ENCODE results near the gene LETM1.

The LETM1 gene

GRCh38 chr4:1872870-1873269 lies 16.9 kb upstream of the LETM1 start:
- TF ChIP-seq CTCF (conservative IDR thresholded peaks at IDR 0.05): no peak
- peak overlapping the region; percentile 94 for H3K27ac ChIP-seq

DNA sequence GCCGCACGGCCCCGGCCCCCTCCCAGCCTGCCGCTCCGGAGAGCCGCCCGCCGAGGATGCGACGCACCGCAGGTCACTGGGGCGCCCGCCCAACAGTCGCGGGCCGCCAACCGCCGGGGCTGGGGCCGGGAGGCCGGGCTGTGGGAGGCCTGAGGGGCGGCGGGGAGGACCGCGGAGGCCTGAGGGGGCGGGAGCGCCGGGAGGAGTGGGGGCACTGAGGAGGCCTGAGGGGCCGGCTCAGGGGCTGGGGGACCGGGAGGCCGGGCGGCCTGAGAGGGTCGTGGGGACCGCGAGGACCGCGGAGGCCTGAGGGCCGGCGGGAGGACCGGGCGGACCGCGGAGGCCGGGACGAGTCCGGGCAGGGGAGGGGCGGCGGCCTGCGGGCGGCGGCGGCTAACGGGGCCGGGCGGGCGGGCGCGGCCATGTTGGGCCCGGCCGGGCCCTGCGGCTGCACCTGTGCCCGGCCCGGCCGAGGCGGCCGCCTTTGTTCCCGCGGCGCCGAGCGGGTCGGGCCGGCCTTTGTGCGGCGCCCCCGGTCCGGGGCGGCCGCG lies 15.6 kb upstream of the LETM1 start:
- no peak for TF ChIP-seq CTCF (conservative IDR thresholded peaks at IDR 0.05)
- peak overlapping the region; percentile 94 for H3K27ac ChIP-seq

GRCh38 chr4:1870578-1871443 lies 14.9 kb upstream of the LETM1 start, which contains the start of gene NSD2:
NSD2 (plus strand) TSS chr4:1871393; CDS start chr4:1900655, 29,262 bp downstream.
- peak within 1 kb of the TSS; percentile 94 for H3K27ac ChIP-seq
- TF ChIP-seq CTCF (conservative IDR thresholded peaks at IDR 0.05): no peak

- peak overlapping the region; percentile 94 for H3K27ac ChIP-seq
Observed at GRCh38 chr4:1870328-1870577, 14.3 kb upstream of the LETM1 start.

DNA sequence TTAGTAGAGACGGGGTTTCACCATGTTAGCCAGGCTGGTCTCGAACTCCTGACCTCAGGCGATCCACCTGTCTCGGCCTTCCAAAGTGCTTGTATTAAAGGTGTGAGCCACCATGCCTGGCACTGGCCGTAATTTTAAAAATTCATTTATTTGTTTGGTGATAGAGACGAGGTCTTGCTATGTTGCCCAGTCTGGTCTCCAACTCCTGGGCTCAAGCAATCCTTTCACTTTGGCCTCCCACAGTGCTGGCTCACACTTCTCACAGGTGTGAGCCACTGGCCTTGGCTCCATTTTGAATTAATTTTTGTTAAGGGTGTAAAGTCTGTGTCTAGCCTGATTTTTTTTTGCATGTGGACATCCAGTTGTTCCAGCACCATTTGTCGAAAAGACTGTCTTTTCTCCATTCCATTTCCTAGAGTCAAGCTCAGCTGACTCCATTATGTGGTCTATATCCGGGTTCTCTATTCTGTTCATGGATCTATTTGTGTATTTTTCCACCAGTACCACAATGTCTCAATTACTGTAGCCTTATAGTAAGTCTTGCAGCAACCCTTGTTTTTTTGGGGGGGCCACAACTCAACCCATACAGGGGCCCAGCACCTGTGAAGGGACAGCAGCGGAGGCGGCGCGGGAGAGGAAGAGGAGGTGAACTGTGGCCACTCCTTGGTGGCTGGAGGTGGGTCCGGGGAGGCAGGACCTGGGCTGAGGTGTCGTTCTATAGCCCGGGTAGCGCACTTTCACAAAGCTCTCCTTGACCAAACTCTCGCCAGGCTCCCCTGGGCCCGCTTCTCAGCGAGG lies 13.8 kb upstream of the LETM1 start:
- TF ChIP-seq CTCF (conservative IDR thresholded peaks at IDR 0.05): no peak
- peak overlapping the region; percentile 94 for H3K27ac ChIP-seq

More at GRCh38 chr4:1870328-1870577, 14.3 kb upstream of the LETM1 start:
- TF ChIP-seq CTCF (conservative IDR thresholded peaks at IDR 0.05): no peak

GRCh38 chr4:1868912-1869311 lies 13.0 kb upstream of the LETM1 start:
- TF ChIP-seq CTCF (conservative IDR thresholded peaks at IDR 0.05): no peak
- peak overlapping the region; percentile 94 for H3K27ac ChIP-seq

DNA sequence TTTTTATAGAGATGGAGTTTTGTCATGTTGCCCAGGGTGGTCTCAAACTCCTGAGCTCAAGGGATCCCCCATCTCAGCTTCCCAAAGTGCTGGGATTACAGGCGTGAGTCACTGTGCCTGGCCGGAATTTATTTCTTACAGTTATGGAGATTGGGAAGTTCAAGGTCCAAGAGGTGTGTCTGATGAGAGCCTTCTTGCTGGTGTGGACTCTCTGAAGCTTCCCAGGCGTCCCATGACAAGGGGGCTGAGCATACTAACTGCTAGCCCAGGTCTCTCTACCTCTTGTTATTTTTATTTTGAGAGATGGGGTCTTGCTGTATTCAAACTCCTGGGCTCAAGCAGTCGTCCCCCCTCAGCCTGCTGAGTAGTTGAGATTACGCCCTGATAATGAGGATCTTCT lies 12.3 kb upstream of the LETM1 start:
- TF ChIP-seq CTCF (conservative IDR thresholded peaks at IDR 0.05): no peak
- peak overlapping the region; percentile 94 for H3K27ac ChIP-seq
